DOHH2 (cell line): ENCODE measurements around the gene DRICH1.
"Not testable (repeated sequence)": the region's sequence is repeated elsewhere in the genome, so short reads cannot be mapped to it uniquely, and the experiment has no call there.

Experiments
- H3F3A ChIP-seq: fragments of 200-600 bp; sonication (generic), shearing (Covaris generic); 2 replicates; pipeline ENCODE4 v1.6.0; 2016; ENCODE audit warnings: antibody characterized with exemption, mild to moderate bottlenecking; ENCODE audit not compliant: control insufficient read depth, insufficient read depth
- H3K27ac ChIP-seq: fragments of 200-600 bp; sonication (generic); 2 replicates; pipeline ENCODE4 v1.5.1; 2014; ENCODE audit warnings: low read depth, mild to moderate bottlenecking, low read length, moderate library complexity
- H3K27me3 ChIP-seq: fragments of 200-600 bp; sonication (generic); 2 replicates; pipeline ENCODE4 v1.6.1; 2014; ENCODE audit warnings: mild to moderate bottlenecking, low read length, mixed read lengths; ENCODE audit not compliant: control insufficient read depth
- H3K36me3 ChIP-seq: fragments of 200-600 bp; sonication (generic); 2 replicates; pipeline ENCODE4 v1.6.1; 2014; ENCODE audit warnings: mild to moderate bottlenecking, low read length, moderate library complexity, mixed read lengths; ENCODE audit not compliant: control insufficient read depth
- H3K4me1 ChIP-seq: fragments of 200-600 bp; sonication (generic); 2 replicates; pipeline ENCODE4 v1.6.1; 2014; ENCODE audit warnings: mild to moderate bottlenecking, low read length, mixed read lengths; ENCODE audit not compliant: control insufficient read depth
- H3K4me2 ChIP-seq: fragments of 200-600 bp; sonication (generic); 2 replicates; pipeline ENCODE4 v1.6.0; 2014; ENCODE audit warnings: mild to moderate bottlenecking, low read length, moderate library complexity
- H3K4me3 ChIP-seq: fragments of 200-600 bp; sonication (generic); 2 replicates; pipeline ENCODE4 v1.5.1; 2014; ENCODE audit warnings: mild to moderate bottlenecking, low read length, mixed read lengths
- H3K79me2 ChIP-seq: fragments of 200-600 bp; sonication (generic); 2 replicates; pipeline ENCODE4 v1.6.1; 2014; ENCODE audit warnings: mild to moderate bottlenecking, low read length, mixed read lengths; ENCODE audit not compliant: control insufficient read depth
- H3K9me2 ChIP-seq: fragments of 200-600 bp; sonication (generic); replicated peaks from 2 replicates; pipeline ENCODE4 v1.6.1; 2014; ENCODE audit warnings: mild to moderate bottlenecking, low read length, mixed read lengths; ENCODE audit not compliant: control insufficient read depth
- H3K9me3 ChIP-seq: fragments of 200-600 bp; sonication (generic); 2 replicates; pipeline ENCODE4 v1.6.1; 2014; ENCODE audit warnings: antibody characterized with exemption, low read length, mixed read lengths; ENCODE audit not compliant: control insufficient read depth, insufficient read depth
- H4K20me1 ChIP-seq: fragments of 200-600 bp; sonication (generic); 2 replicates; pipeline ENCODE4 v1.6.0; 2014; ENCODE audit warnings: low read depth, mild to moderate bottlenecking, antibody characterized with exemption, low read length, moderate library complexity; ENCODE audit not compliant: control insufficient read depth, insufficient read depth
- CTCF ChIP-seq: fragments of 200-600 bp; sonication (generic); IDR thresholded peaks from one replicate; pipeline ENCODE4 v1.5.1; 2014; ENCODE audit warnings: antibody characterized with exemption, mild to moderate bottlenecking, low read depth, low read length; ENCODE audit not compliant: poor library complexity, severe bottlenecking
- EZH2phosphoT487 ChIP-seq: fragments of 200-600 bp; sonication (generic); IDR thresholded peaks from 2 replicates; pipeline ENCODE4 v1.6.1; 2017; ENCODE audit warnings: borderline replicate concordance, mild to moderate bottlenecking, antibody characterized with exemption, low read length, moderate library complexity, mixed read lengths

Gene DRICH1

DNA sequence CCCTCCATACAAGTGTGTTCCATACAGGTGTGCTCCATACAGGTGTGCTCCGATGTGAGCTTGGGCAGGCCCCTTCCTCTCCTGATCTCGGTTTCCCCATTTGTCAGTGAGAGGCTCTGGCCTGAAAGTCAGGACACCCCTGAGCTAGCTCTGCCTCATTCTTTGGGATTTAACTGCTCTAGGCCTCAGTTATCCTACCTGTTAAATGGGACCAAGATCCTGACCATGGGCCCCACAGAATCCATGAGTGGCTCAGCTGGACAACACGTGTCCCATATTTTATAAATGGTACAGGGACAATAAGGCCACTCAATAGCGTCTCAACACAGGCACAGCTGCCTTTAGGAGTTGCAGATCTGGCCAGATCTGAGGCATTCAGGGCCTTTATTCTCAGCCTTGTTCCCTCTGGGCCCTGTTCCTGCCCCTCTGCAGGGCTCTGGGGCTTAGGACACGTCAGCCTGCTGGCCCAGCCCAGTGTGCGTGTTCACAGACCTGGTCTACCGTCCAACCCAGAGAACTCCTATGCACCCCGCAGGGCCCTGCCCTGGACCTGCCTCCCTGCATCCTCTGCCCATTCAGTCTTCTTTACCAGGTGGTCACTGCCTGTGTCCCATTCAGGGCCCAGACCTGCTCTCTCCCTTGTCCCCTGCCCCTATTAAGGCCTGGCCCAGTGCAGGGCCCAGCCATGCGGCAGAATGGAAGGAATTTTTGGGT, 33.2 kb downstream of the DRICH1 start:
- Histone ChIP-seq H3K4me3 (no peak overlapping the region), H3K36me3 (no peaks in the 10 kb centered on the region), H3K27me3 (no peaks in the 10 kb centered on the region), H3K79me2 (no peaks in the 10 kb centered on the region), H3F3A (no peaks in the 10 kb centered on the region), H3K9me3 (no peaks in the 10 kb centered on the region), H3K4me1 (no peaks in the 10 kb centered on the region), H4K20me1 (no peaks in the 10 kb centered on the region), H3K4me2 (no peak overlapping the region), H3K9me2 (no peaks in the 10 kb centered on the region), H3K27ac (no peak overlapping the region)
- TF ChIP-seq CTCF (no peak), EZH2phosphoT487 (no peak)

DNA sequence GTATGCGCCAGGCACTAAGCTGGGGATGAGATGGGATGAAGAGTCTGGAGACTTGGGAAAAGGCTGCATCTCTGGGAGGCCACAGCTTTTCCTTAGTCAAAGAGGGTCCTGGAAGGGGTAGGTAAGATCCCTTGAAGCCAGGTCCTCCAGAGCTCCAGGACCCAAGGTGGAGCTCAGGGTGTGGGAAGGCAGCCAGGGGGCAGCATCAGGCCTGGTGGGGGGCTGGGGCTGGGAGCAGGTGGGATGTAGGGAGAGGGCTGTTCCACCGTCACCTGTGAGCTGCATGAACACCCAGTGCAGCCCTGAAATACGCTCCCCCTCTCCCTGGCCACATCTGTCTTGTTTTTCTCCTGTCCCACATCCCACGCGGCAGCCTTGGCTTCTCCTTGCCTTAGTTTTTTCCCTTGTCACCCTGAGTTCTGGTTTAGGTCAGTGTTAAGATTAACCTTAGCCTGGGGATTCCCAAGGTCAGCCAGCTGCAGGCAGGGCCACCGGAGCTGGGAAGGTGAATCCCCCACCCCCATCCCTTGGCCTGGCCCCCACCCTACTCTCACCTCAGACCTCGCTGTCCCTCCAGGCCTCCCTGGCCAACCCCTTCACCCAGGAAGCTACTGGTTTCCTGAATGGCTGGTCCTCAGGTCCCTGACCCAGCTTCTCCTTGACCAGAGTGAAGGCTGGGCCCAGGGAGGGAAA, 34.4 kb downstream of the DRICH1 start:
- not testable (repeated sequence) for H3F3A ChIP-seq, H3K9me3 ChIP-seq, H3K9me2 ChIP-seq, H3K36me3 ChIP-seq, H4K20me1 ChIP-seq, H3K4me2 ChIP-seq, H3K79me2 ChIP-seq, H3K27ac ChIP-seq, H3K4me1 ChIP-seq, H3K27me3 ChIP-seq, H3K4me3 ChIP-seq

GRCh38 chr22:23595904-23596303, 36.2 kb downstream of the DRICH1 start:
- H3K4me2 ChIP-seq, H3K36me3 ChIP-seq, H3K4me3 ChIP-seq, H4K20me1 ChIP-seq, H3K27me3 ChIP-seq, H3K9me2 ChIP-seq, H3F3A ChIP-seq, H3K9me3 ChIP-seq, H3K27ac ChIP-seq, H3K79me2 ChIP-seq, H3K4me1 ChIP-seq: not testable (repeated sequence)

GRCh38 chr22:23591846-23592245, 40.3 kb downstream of the DRICH1 start:
- Histone ChIP-seq H3K4me3 (no peak overlapping the region), H3K36me3 (no peaks in the 10 kb centered on the region), H3F3A (no peaks in the 10 kb centered on the region), H3K27me3 (no peaks in the 10 kb centered on the region; the same call in 1 of the 2 replicates), H3K27ac (no peak overlapping the region), H3K9me2 (no peaks in the 10 kb centered on the region), H4K20me1 (no peaks in the 10 kb centered on the region), H3K9me3 (no peaks in the 10 kb centered on the region), H3K79me2 (no peaks in the 10 kb centered on the region), H3K4me1 (no peaks in the 10 kb centered on the region), H3K4me2 (no peak overlapping the region)
- TF ChIP-seq EZH2phosphoT487 (no peak), CTCF (no peak)
